ENCODE measurements around the gene NLN. TPM values are rescaled to one million over a fixed set of nuclear protein-coding genes. Genes with fewer than 3 reads are reported as not detected.

Gene NLN
- total RNA-seq, 4 donors from 2014 or later = 1.6 to 16.5 (median 9.0) TPM

GRCh38 chr5:65742565-65743231 is 20.7 kb downstream of the NLN start:
- TF ChIP-seq POLR2AphosphoS5 (IDR thresholded peaks at IDR 0.05) = no peak
- TF ChIP-seq, protein P1, sequence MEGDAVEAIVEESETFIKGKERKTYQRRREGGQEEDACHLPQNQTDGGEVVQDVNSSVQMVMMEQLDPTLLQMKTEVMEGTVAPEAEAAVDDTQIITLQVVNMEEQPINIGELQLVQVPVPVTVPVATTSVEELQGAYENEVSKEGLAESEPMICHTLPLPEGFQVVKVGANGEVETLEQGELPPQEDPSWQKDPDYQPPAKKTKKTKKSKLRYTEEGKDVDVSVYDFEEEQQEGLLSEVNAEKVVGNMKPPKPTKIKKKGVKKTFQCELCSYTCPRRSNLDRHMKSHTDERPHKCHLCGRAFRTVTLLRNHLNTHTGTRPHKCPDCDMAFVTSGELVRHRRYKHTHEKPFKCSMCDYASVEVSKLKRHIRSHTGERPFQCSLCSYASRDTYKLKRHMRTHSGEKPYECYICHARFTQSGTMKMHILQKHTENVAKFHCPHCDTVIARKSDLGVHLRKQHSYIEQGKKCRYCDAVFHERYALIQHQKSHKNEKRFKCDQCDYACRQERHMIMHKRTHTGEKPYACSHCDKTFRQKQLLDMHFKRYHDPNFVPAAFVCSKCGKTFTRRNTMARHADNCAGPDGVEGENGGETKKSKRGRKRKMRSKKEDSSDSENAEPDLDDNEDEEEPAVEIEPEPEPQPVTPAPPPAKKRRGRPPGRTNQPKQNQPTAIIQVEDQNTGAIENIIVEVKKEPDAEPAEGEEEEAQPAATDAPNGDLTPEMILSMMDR (IDR thresholded peaks at IDR 0.05) = peak; percentile 52 to 69 (median 57)
- peaks cover 0 to 6% (median 0%) of the 10 kb centered on the region in 4 donors for H3K4me1 ChIP-seq
- no peaks in the 10 kb centered on the region for H3K36me3 ChIP-seq
- in situ Hi-C loops (cut with MboI; ENCODE audit: low pct_ligation_motif_present in 1 of 4, low pct_unique_long_range_greater_than_20kb in 1 of 4, low sequenced_read_pairs in 3 of 4) (loop anchor here in 2 of 4 donors (25.0 kb wide), 2 partner anchors 395 to 420 kb away; partner anchors contain the start of gene SREK1 (in 1 of the 2)), intact Hi-C loops (cut with DNase I; ENCODE audit: low total_unique reads) (no loop called here)
- H3K27ac ChIP-seq = no peak overlapping the region
- DNase-seq = no peak
- WGBS, 2 donors (ENCODE audit: low coverage in 1 of 2) = 16 to 21% methylated on average over 4 of the region's 4 CpGs
- no peaks in the 10 kb centered on the region for H3K27me3 ChIP-seq
- no peaks in the 10 kb centered on the region for H3K9me3 ChIP-seq
- H3K4me3 ChIP-seq = no peak overlapping the region

DNA sequence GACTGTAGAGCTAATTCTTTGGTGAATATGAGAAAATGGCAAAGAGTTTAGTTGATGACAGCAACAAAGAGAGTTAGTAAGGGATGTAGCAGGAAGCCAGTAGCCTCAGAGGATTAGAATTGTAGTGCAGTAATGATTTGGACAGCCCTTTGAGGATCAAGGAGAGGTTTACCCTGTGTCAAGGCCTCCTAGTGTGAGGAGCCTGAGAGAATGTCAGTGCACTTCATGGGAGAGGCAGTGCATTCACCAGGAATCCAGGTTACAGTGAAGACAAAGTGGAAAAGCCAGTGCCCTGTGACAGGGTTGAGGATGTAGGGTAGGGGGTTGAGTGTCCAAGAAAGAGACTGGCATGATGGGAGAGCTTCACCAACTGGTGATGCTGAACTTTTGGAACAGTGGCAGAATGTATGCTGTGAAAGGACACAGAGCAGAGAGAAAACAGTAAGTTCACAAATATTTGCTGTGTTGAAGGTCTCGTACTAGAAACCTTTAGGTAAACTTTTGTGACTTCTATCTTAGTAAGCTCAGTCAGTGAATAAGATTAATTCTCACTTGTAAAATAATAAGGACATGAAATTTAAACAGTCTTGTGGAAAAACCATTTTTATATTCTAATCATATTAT is 27.3 kb downstream of the NLN start:
- Histone ChIP-seq H3K27me3 (no peaks in the 10 kb centered on the region), H3K27ac (no peak overlapping the region), H3K4me1 (no peaks in the 10 kb centered on the region), H3K4me3 (no peak overlapping the region), H3K9me3 (no peaks in the 10 kb centered on the region), H3K36me3 (no peaks in the 10 kb centered on the region)
- intact Hi-C loops (cut with DNase I; ENCODE audit: low total_unique reads) = no loop called here
- 92 to 94% methylated on average over 1 of the region's 1 CpG for WGBS, 2 donors (ENCODE audit: low coverage in 1 of 2)
- DNase-seq = no peak
- TF ChIP-seq EP300 (IDR thresholded peaks at IDR 0.05; ENCODE audit: low read depth) (no peak), POLR2A (IDR thresholded peaks at IDR 0.05) (no peak)
- TF ChIP-seq, protein P1 (IDR thresholded peaks at IDR 0.05) = no peak
- in situ Hi-C loops (cut with MboI; ENCODE audit: low pct_ligation_motif_present in 1 of 4, low pct_unique_long_range_greater_than_20kb in 1 of 4, low sequenced_read_pairs in 3 of 4) = loop anchor here in 2 of 4 donors (25.0 kb wide), 2 partner anchors 388 to 413 kb away; partner anchors contain the start of gene SREK1 (in 1 of the 2)

- Histone ChIP-seq H3K9me3 (no peaks in the 10 kb centered on the region), H3K36me3 (no peaks in the 10 kb centered on the region), H3K4me1 (no peaks in the 10 kb centered on the region), H3K27ac (no peak overlapping the region), H3K27me3 (no peaks in the 10 kb centered on the region), H3K4me3 (no peak overlapping the region)
- TF ChIP-seq POLR2AphosphoS5 (IDR thresholded peaks at IDR 0.05) = no peak
- no peak for TF ChIP-seq POLR2A (IDR thresholded peaks at IDR 0.05)
- no peak for TF ChIP-seq EP300 (IDR thresholded peaks at IDR 0.05; ENCODE audit: low read depth)
- TF ChIP-seq, protein P1 (IDR thresholded peaks at IDR 0.05) = no peak
- in situ Hi-C loops (cut with MboI; ENCODE audit: low pct_ligation_motif_present in 1 of 4, low pct_unique_long_range_greater_than_20kb in 1 of 4, low sequenced_read_pairs in 3 of 4) (loop anchor here in 2 of 4 donors (25.0 kb wide), 2 partner anchors 387 to 412 kb away; partner anchors contain the start of gene SREK1 (in 1 of the 2)), intact Hi-C loops (cut with DNase I; ENCODE audit: low total_unique reads) (no loop called here)
- 93 to 100% methylated on average over 4 to 5 of the region's 5 CpGs for WGBS, 2 donors (ENCODE audit: low coverage in 1 of 2)
- DNase-seq = no peak
Measured at GRCh38 chr5:65749956-65750355, 28.0 kb downstream of the NLN start.

- in situ Hi-C loops (cut with MboI; ENCODE audit: low pct_ligation_motif_present in 1 of 4, low pct_unique_long_range_greater_than_20kb in 1 of 4, low sequenced_read_pairs in 3 of 4) = no loop called here
- no peak for DNase-seq
- Histone ChIP-seq H3K9me3 (no peaks in the 10 kb centered on the region), H3K27me3 (no peaks in the 10 kb centered on the region), H3K4me3 (no peak overlapping the region), H3K36me3 (no peaks in the 10 kb centered on the region), H3K4me1 (no peaks in the 10 kb centered on the region), H3K27ac (no peak overlapping the region)
- 64 to 71% methylated on average over 2 of the region's 2 CpGs for WGBS, 2 donors (ENCODE audit: low coverage in 1 of 2)
- intact Hi-C loops (cut with DNase I; ENCODE audit: low total_unique reads) = no loop called here
- TF ChIP-seq EP300 (IDR thresholded peaks at IDR 0.05; ENCODE audit: low read depth) (no peak), POLR2AphosphoS5 (IDR thresholded peaks at IDR 0.05) (no peak), POLR2A (IDR thresholded peaks at IDR 0.05) (no peak)
- TF ChIP-seq, protein P1 (IDR thresholded peaks at IDR 0.05) = no peak
Measured at GRCh38 chr5:65750938-65751337, 28.9 kb downstream of the NLN start.
